Measurements from ENCODE around the gene POLDIP3. TPM values are rescaled to one million over a fixed set of nuclear protein-coding genes. Genes with fewer than 3 reads are reported as not detected.

Gene POLDIP3, protein sequence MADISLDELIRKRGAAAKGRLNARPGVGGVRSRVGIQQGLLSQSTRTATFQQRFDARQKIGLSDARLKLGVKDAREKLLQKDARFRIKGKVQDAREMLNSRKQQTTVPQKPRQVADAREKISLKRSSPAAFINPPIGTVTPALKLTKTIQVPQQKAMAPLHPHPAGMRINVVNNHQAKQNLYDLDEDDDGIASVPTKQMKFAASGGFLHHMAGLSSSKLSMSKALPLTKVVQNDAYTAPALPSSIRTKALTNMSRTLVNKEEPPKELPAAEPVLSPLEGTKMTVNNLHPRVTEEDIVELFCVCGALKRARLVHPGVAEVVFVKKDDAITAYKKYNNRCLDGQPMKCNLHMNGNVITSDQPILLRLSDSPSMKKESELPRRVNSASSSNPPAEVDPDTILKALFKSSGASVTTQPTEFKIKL
- 58.6 TPM for polyA plus RNA-seq (2012; ENCODE audit: insufficient read length, low read depth)

DNA sequence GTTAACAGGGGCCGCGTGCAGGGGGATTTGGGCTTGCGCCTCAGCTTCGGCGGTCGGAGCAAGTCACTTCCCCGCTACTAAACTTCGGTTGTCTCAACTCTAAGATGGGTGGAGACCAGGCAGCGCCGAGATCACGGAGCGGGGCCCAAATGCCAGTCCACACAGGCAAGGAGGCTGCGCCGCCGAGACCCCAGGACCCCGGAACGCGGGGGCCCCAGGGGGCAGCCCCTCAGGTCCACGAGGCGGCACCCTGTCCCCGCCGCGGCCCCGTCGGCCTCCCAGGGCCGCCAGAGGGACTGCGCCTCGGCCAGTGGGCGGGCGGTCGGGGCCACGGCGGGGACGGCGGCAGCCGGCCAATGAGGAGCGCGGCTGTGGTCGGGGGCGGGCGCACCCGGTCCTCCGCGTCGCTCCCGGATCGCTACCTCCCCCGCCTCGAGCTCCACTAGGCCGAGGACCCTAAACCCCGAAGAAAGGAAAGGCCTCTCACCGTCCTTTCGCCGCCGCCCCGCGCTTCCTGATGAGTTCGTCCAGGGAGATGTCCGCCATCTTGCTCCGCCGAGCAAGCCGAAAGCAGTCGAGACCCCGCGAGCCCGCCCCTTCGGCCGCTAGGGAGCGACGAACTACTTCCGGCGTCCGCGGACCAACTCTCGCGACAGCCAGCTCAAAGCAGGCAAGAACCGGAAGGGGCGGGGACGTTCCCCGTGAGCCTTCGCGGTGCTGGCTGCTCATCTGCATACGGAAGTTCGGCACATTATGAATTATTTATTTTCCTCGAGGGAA is at the start of gene POLDIP3:
Gene POLDIP3 (minus strand): TSS at position 572 of the 780 bp plus-strand sequence. CDS start 26 bp downstream, at position 546.
- TF ChIP-seq, protein P1, sequence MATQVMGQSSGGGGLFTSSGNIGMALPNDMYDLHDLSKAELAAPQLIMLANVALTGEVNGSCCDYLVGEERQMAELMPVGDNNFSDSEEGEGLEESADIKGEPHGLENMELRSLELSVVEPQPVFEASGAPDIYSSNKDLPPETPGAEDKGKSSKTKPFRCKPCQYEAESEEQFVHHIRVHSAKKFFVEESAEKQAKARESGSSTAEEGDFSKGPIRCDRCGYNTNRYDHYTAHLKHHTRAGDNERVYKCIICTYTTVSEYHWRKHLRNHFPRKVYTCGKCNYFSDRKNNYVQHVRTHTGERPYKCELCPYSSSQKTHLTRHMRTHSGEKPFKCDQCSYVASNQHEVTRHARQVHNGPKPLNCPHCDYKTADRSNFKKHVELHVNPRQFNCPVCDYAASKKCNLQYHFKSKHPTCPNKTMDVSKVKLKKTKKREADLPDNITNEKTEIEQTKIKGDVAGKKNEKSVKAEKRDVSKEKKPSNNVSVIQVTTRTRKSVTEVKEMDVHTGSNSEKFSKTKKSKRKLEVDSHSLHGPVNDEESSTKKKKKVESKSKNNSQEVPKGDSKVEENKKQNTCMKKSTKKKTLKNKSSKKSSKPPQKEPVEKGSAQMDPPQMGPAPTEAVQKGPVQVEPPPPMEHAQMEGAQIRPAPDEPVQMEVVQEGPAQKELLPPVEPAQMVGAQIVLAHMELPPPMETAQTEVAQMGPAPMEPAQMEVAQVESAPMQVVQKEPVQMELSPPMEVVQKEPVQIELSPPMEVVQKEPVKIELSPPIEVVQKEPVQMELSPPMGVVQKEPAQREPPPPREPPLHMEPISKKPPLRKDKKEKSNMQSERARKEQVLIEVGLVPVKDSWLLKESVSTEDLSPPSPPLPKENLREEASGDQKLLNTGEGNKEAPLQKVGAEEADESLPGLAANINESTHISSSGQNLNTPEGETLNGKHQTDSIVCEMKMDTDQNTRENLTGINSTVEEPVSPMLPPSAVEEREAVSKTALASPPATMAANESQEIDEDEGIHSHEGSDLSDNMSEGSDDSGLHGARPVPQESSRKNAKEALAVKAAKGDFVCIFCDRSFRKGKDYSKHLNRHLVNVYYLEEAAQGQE (IDR thresholded peaks at IDR 0.05; ENCODE audit: insufficient read depth in 1 of 2, low read depth in 2 of 2, low read length in 2 of 2): no peak
- TF ChIP-seq POLR2AphosphoS5 (IDR thresholded peaks at IDR 0.05; ENCODE audit: low read depth, low read length) (0 out of 2 replicates have a peak, but pooled peaks have one; percentile 39), FOXP2 (optimal IDR thresholded peaks at IDR 0.05; ENCODE audit: borderline replicate concordance, extremely low read depth, extremely low read length, insufficient read depth) (peak; percentile 57), SIN3A (IDR thresholded peaks at IDR 0.05; ENCODE audit: borderline replicate concordance, insufficient read depth, low read length) (no peak), TAF1 (IDR thresholded peaks at IDR 0.05; ENCODE audit: borderline replicate concordance, insufficient read depth, low read length) (0 out of 2 replicates have a peak, but pooled peaks have one; percentile 0)

DNA sequence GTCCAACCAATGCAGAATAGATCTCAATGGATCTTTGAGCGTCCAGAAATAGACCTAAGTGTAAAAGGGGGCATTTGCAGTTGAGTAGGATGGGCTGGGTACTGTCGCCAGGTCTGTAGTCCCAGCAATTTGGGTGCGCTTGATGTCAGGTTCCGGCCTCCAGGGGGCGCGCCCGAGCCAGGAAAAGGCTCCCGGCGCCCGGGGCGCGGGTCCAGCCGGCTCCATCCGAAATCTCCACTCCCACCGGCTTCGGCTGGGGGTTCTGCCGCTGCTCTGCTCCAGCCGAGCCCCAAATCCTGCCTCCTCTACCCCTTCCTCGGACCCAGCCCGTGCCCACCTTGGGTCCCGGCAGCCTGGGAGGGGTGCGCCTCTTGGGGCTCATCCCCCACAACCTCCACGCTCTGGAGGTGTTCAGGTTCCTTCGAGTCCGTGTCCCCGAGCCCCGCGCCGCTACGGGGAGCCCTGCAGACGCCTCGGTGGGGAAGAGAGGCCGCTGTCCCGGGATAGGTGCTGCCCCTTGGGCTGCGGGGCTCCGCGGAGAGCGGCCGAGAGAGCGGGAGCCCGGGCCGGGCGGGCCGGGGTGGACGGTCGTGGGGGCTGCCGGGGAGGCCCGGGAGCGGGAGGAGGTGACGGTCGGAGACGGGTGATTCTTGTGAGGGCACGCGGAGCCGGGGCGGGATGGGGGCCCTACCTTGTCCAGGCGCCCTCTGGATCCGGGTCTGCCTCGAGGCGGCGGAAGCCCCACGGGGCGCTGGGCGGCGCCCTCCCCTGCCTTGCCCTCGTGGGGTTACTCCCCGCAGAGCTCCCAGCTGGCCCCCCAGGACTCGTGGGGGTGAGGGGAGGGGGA is 47.5 kb upstream of the POLDIP3 start:
- no peak for TF ChIP-seq SIN3A (IDR thresholded peaks at IDR 0.05; ENCODE audit: borderline replicate concordance, insufficient read depth, low read length)
- TF ChIP-seq FOXP2 (optimal IDR thresholded peaks at IDR 0.05; ENCODE audit: borderline replicate concordance, extremely low read depth, extremely low read length, insufficient read depth): no peak
- TF ChIP-seq POLR2AphosphoS5 (IDR thresholded peaks at IDR 0.05; ENCODE audit: low read depth, low read length): no peak
- no peak for TF ChIP-seq TAF1 (IDR thresholded peaks at IDR 0.05; ENCODE audit: borderline replicate concordance, insufficient read depth, low read length)
- TF ChIP-seq, protein P1 (IDR thresholded peaks at IDR 0.05; ENCODE audit: insufficient read depth in 1 of 2, low read depth in 2 of 2, low read length in 2 of 2): no peak

DNA sequence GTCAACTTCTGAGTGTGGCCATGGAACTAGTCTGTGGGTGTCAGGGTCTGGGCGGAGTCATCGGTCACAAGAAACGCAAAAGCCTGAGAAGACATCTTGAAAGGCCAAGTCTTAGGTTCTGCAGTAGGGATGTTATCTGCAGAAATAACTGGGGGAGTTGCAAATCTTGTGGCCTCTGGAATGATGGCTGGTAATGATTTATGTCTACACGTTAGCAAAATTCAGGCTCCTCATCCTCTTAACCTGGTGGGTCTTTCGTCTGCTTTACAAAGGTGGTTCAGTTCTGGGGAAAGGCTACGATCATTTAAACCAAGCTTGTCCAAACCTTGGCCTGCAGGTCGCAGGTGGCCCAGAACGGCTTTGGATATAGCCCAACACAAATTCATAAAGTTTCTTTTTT is 41.9 kb upstream of the POLDIP3 start:
- no peak for TF ChIP-seq SIN3A (IDR thresholded peaks at IDR 0.05; ENCODE audit: borderline replicate concordance, insufficient read depth, low read length)
- TF ChIP-seq, protein P1 (IDR thresholded peaks at IDR 0.05; ENCODE audit: insufficient read depth in 1 of 2, low read depth in 2 of 2, low read length in 2 of 2): no peak
- no peak for TF ChIP-seq FOXP2 (optimal IDR thresholded peaks at IDR 0.05; ENCODE audit: borderline replicate concordance, extremely low read depth, extremely low read length, insufficient read depth)
- no peak for TF ChIP-seq TAF1 (IDR thresholded peaks at IDR 0.05; ENCODE audit: borderline replicate concordance, insufficient read depth, low read length)
- no peak for TF ChIP-seq POLR2AphosphoS5 (IDR thresholded peaks at IDR 0.05; ENCODE audit: low read depth, low read length)

DNA sequence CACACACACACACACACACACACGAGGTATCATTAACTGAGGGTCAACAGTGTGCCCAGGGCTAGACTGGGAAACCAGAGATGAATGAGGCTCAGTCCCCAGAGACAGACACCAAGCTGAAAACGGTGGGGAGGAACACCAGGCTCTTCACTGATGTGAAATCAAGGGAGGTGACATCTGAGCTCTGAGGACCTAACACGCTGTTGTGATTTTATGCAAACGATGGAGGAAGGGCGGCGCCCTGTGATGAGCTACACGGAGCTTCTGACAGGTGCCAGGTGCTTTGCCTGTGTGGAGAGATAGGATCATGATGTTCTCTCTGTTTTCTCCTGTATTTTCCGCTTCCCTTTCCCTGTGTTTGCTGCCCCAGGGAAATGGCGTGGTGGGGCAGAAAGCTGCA is 41.0 kb upstream of the POLDIP3 start:
- no peak for TF ChIP-seq FOXP2 (optimal IDR thresholded peaks at IDR 0.05; ENCODE audit: borderline replicate concordance, extremely low read depth, extremely low read length, insufficient read depth)
- TF ChIP-seq TAF1 (IDR thresholded peaks at IDR 0.05; ENCODE audit: borderline replicate concordance, insufficient read depth, low read length): no peak
- TF ChIP-seq, protein P1 (IDR thresholded peaks at IDR 0.05; ENCODE audit: insufficient read depth in 1 of 2, low read depth in 2 of 2, low read length in 2 of 2): no peak
- no peak for TF ChIP-seq SIN3A (IDR thresholded peaks at IDR 0.05; ENCODE audit: borderline replicate concordance, insufficient read depth, low read length)
- TF ChIP-seq POLR2AphosphoS5 (IDR thresholded peaks at IDR 0.05; ENCODE audit: low read depth, low read length): no peak

Measured in PFSK-1 (cell line).